ENCODE results near the gene IFNA17. TPM values are rescaled to one million over a fixed set of nuclear protein-coding genes. Genes with fewer than 3 reads are reported as not detected.

IFNA17 gene
- total RNA-seq, 2 experiments from 2014 or later: not detected

- DNase-seq (ENCODE audit: low spot score): no peak
- H3K4me2 ChIP-seq (ENCODE audit: low read length): no peak overlapping the region
- no peaks in the 10 kb centered on the region for H3K9me2 ChIP-seq (ENCODE audit: insufficient read depth, low read length)
- H4K20me1 ChIP-seq (ENCODE audit: insufficient read depth, low read length): no peaks in the 10 kb centered on the region
- no peak overlapping the region for H2AFZ ChIP-seq (ENCODE audit: low read length)
- BruUV-seq (replicated peaks): no TSS peak
- H3K36me3 ChIP-seq (ENCODE audit: insufficient read depth, low read length): no peaks in the 10 kb centered on the region
- no peaks in the 10 kb centered on the region for H3K9me3 ChIP-seq (ENCODE audit: low read length)
- H3K79me2 ChIP-seq (ENCODE audit: insufficient read depth, low read depth, low read length): no peaks in the 10 kb centered on the region
- no peak overlapping the region for H3K4me3 ChIP-seq (ENCODE audit: low read depth, low read length, poor library complexity, severe bottlenecking)
- TF ChIP-seq EZH2phosphoT487 (IDR thresholded peaks at IDR 0.05; ENCODE audit: borderline replicate concordance, low read depth, low read length): no peak
- no peak for TF ChIP-seq CTCF (conservative IDR thresholded peaks at IDR 0.05; ENCODE audit: low read length)
- intact Hi-C loops (cut with micrococcal nuclease; ENCODE audit: unreplicated experiment): no loop called here
- H3K27ac ChIP-seq (ENCODE audit: low read depth, low read length, poor library complexity, severe bottlenecking): no peak overlapping the region
- ChIA-PET POLR2A (interaction anchor here (0.6 kb wide), 1 partner anchor 246 kb away, joined by 4 read pairs; no protein-coding TSS in a partner anchor), CTCF (ENCODE audit: unreplicated experiment) (no interaction called here)
- H3K4me1 ChIP-seq (ENCODE audit: insufficient read depth, low read length, poor library complexity, severe bottlenecking): no peaks in the 10 kb centered on the region
These were observed 38.9 kb upstream of the IFNA17 start for GRCh38 chr9:21266733-21267484.

DNA sequence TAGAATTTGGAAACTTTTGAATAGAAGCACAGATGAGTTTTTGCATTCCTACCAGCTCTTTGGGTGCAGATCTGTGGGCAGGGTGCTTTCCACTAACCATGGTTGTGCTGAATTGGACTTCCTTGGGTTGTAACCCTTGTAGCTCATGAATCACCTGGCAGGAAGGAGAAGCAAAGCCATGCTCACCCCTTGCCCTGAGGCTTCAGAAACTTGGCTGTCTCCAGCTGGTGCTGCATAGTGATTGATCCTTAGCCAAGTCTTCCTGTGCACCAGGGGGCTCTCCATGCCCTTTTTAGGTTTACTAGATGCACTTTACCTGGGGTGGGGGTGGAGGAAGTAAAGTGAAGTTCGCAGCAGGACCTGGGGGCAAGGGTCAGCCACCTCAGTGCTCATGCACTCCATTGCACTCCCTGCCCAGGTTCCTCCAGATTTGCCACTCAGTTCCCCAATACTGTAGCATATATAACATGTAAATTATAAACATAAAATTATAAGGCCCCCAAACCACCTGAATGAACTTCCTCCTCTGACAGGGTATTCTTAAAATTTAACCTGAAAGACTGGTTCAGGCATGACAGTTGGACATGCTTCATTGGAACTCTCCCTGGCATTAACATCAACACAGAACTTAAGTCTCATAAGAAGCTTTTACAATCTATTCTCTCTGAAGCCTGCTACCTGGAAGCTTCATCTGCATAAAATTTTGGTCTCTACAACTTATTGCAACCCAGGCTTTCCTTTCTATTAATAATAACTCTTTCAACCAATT, 37.6 kb upstream of the IFNA17 start:
- no peaks in the 10 kb centered on the region for H3K4me1 ChIP-seq (ENCODE audit: insufficient read depth, low read length, poor library complexity, severe bottlenecking)
- no peaks in the 10 kb centered on the region for H3K9me2 ChIP-seq (ENCODE audit: insufficient read depth, low read length)
- no peaks in the 10 kb centered on the region for H3K9me3 ChIP-seq (ENCODE audit: low read length)
- H2AFZ ChIP-seq (ENCODE audit: low read length): no peak overlapping the region
- ChIA-PET POLR2A (no interaction called here), CTCF (ENCODE audit: unreplicated experiment) (no interaction called here)
- no peaks in the 10 kb centered on the region for H3K36me3 ChIP-seq (ENCODE audit: insufficient read depth, low read length)
- intact Hi-C loops (cut with micrococcal nuclease; ENCODE audit: unreplicated experiment): no loop called here
- no TSS peak for BruUV-seq (replicated peaks)
- H3K79me2 ChIP-seq (ENCODE audit: insufficient read depth, low read depth, low read length): no peaks in the 10 kb centered on the region
- no peak overlapping the region for H3K4me2 ChIP-seq (ENCODE audit: low read length)
- DNase-seq (ENCODE audit: low spot score): no peak
- H3K27ac ChIP-seq (ENCODE audit: low read depth, low read length, poor library complexity, severe bottlenecking): no peak overlapping the region
- no peak overlapping the region for H3K4me3 ChIP-seq (ENCODE audit: low read depth, low read length, poor library complexity, severe bottlenecking)
- no peak for TF ChIP-seq CTCF (conservative IDR thresholded peaks at IDR 0.05; ENCODE audit: low read length)
- no peak for TF ChIP-seq EZH2phosphoT487 (IDR thresholded peaks at IDR 0.05; ENCODE audit: borderline replicate concordance, low read depth, low read length)
- no peaks in the 10 kb centered on the region for H4K20me1 ChIP-seq (ENCODE audit: insufficient read depth, low read length)
